Mesendoderm (in vitro differentiated cells): ENCODE results near the gene U2AF2.

Experiments used
- DNase-seq: peaks from one replicate; pipeline ENCODE4 v3.0.0; 2013
- H2AK5ac ChIP-seq: 2 replicates; pipeline ENCODE4 v1.6.1; 2013; ENCODE audit warnings: low read length, inconsistent platforms
- H2BK120ac ChIP-seq: 2 replicates; pipeline ENCODE4 v1.6.1; 2013; ENCODE audit warnings: low read depth, mild to moderate bottlenecking, low read length, moderate library complexity, mixed read lengths
- H2BK15ac ChIP-seq: replicated peaks from 2 replicates; pipeline ENCODE4 v1.6.1; 2013; ENCODE audit warnings: low read depth, mild to moderate bottlenecking, moderate library complexity
- H2BK5ac ChIP-seq: 2 replicates; pipeline ENCODE4 v1.6.1; 2013; ENCODE audit warnings: low read length, inconsistent platforms
- H3K18ac ChIP-seq: 2 replicates; pipeline ENCODE4 v1.6.1; 2013; ENCODE audit warnings: mild to moderate bottlenecking, low read length, mixed read lengths
- H3K23ac ChIP-seq: one replicate; pipeline ENCODE4 v1.6.1; 2013; ENCODE audit warnings: low read length
- H3K27ac ChIP-seq: 2 replicates; pipeline ENCODE4 v1.5.1; 2013; ENCODE audit warnings: low read depth, mild to moderate bottlenecking, inconsistent platforms, low read length, moderate library complexity
- H3K27me3 ChIP-seq: 2 replicates; pipeline ENCODE4 v1.6.1; 2013; ENCODE audit warnings: low read length, control low read depth, mild to moderate bottlenecking, inconsistent platforms; ENCODE audit not compliant: insufficient read depth, poor library complexity
- H3K36me3 ChIP-seq: 2 replicates; pipeline ENCODE4 v1.6.1; 2013; ENCODE audit warnings: low read length, inconsistent platforms; ENCODE audit not compliant: control insufficient read depth, insufficient read depth
- H3K4ac ChIP-seq: one replicate; pipeline ENCODE4 v1.6.1; 2013; ENCODE audit warnings: low read depth, mild to moderate bottlenecking, low read length, moderate library complexity
- H3K4me1 ChIP-seq: 2 replicates; pipeline ENCODE4 v1.6.1; 2013; ENCODE audit warnings: low read depth, low read length, inconsistent platforms; ENCODE audit not compliant: control insufficient read depth
- H3K4me2 ChIP-seq: 2 replicates; pipeline ENCODE4 v1.6.1; 2013; ENCODE audit warnings: low read length
- H3K4me3 ChIP-seq: 2 replicates; pipeline ENCODE4 v1.5.1; 2013; ENCODE audit warnings: mild to moderate bottlenecking, low read length
- H3K56ac ChIP-seq: one replicate; pipeline ENCODE4 v1.6.1; 2013; ENCODE audit warnings: low read length
- H3K79me1 ChIP-seq: 2 replicates; pipeline ENCODE4 v1.6.1; 2013; ENCODE audit warnings: low read length, inconsistent platforms
- H3K79me2 ChIP-seq: 2 replicates; pipeline ENCODE4 v1.6.1; 2013; ENCODE audit warnings: mild to moderate bottlenecking, low read length; ENCODE audit not compliant: control insufficient read depth, insufficient read depth
- H3K9ac ChIP-seq: 2 replicates; pipeline ENCODE4 v1.6.1; 2013; ENCODE audit warnings: low read length, inconsistent platforms
- H4K5ac ChIP-seq: one replicate; pipeline ENCODE4 v1.6.1; 2013; ENCODE audit warnings: low read length
- H4K8ac ChIP-seq: one replicate; pipeline ENCODE4 v1.6.1; 2013; ENCODE audit warnings: low read depth, mild to moderate bottlenecking, control low read depth, low read length, moderate library complexity
- WGBS: extraction: QIAGEN DNeasy Blood & Tissue Kit; methylation state at CpG from one replicate; pipeline ENCODE4 v1.1.7; 2013; ENCODE audit warnings: low lambda C conversion rate, missing lambda C conversion rate; ENCODE audit not compliant: insufficient coverage; ENCODE audit errors: extremely low coverage; 5-methylcytosine and 5-hydroxymethylcytosine counted together

U2AF2 gene

GRCh38 chr19:55674841-55675660 lies 20.2 kb downstream of the U2AF2 start, which contains the start of gene EPN1:
Gene EPN1, plus strand, starts transcription at chr19:55675226. Its CDS starts 3,402 bp downstream, at chr19:55678628.
- Histone ChIP-seq H4K5ac (no peak within 1 kb of the TSS), H2BK5ac (no peak within 1 kb of the TSS), H3K9ac (peak within 1 kb of the TSS; percentile 89), H3K4me1 (peaks cover 2% of the 10 kb centered on the region), H3K18ac (peak within 1 kb of the TSS; percentile 35), H3K4me2 (peak within 1 kb of the TSS; percentile 95), H3K27me3 (no peaks in the 10 kb centered on the region), H4K8ac (no peak within 1 kb of the TSS), H3K23ac (no peak within 1 kb of the TSS), H3K79me2 (peaks cover 50% of the 10 kb centered on the region), H2BK120ac (no peak within 1 kb of the TSS), H3K4me3 (peak within 1 kb of the TSS; percentile 82), H3K36me3 (peaks cover 5% of the 10 kb centered on the region), H3K79me1 (peaks cover 23% of the 10 kb centered on the region), H3K4ac (no peak within 1 kb of the TSS), H2BK15ac (no peak within 1 kb of the TSS), H2AK5ac (no peak within 1 kb of the TSS), H3K27ac (peak within 1 kb of the TSS; percentile 29), H3K56ac (peak within 1 kb of the TSS; percentile 97)
- no CpG with 5 or more reads among the region's 101 CpGs for WGBS
- peak; percentile 98 for DNase-seq

DNA sequence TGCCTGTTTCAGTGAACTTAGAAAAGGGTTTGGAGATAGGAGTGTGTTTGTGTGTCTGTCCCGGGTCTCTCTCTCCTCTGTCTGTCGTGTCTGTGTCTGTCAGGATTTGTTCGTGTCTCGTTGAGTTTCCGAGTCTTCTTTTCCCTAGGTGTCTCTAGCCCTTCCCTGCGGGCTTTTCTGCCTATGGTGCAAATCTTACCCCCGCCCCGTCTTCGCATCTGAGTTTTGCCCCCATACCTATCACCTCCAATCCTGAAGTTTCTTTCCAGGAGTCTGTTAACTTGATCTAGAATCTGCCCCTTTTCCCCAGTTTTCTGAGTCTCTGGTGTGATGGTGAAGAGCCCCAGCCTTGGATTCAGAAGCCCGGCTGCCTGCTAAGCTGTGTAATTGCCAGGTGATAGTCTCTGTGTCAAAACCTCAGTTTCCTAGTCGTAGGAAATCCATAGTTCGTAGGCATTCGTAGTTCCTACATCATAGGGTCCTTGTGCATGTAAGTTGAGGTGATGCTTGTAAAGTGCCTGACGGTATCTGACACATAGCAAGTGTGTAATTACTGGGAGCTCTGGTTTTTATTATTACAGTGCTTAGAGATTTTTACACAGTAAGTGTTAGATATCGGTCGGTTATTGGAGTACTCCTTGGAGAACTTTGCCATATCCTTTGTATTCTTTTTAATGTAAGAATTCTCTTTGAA lies 21.0 kb downstream of the U2AF2 start:
- H2BK120ac ChIP-seq = no peak overlapping the region
- H3K79me2 ChIP-seq = peaks cover 46% of the 10 kb centered on the region
- no peak overlapping the region for H2BK15ac ChIP-seq
- peaks cover 22% of the 10 kb centered on the region for H3K79me1 ChIP-seq
- no peak overlapping the region for H2AK5ac ChIP-seq
- peaks cover 2% of the 10 kb centered on the region for H3K4me1 ChIP-seq
- H4K8ac ChIP-seq = no peak overlapping the region
- peaks cover 2% of the 10 kb centered on the region for H3K36me3 ChIP-seq
- DNase-seq = no peak
- no peaks in the 10 kb centered on the region for H3K27me3 ChIP-seq
- H3K18ac ChIP-seq = no peak overlapping the region
- peak overlapping the region; percentile 97 for H3K56ac ChIP-seq
- H4K5ac ChIP-seq = no peak overlapping the region
- peak overlapping the region; percentile 89 for H3K9ac ChIP-seq
- no peak overlapping the region for H3K23ac ChIP-seq
- H3K4ac ChIP-seq = no peak overlapping the region
- H3K27ac ChIP-seq = peak overlapping the region; percentile 29
- peak overlapping the region; percentile 95 for H3K4me2 ChIP-seq
- WGBS = no CpG with 5 or more reads among the region's 16 CpGs
- H2BK5ac ChIP-seq = no peak overlapping the region
- peak overlapping the region; percentile 82 for H3K4me3 ChIP-seq

DNA sequence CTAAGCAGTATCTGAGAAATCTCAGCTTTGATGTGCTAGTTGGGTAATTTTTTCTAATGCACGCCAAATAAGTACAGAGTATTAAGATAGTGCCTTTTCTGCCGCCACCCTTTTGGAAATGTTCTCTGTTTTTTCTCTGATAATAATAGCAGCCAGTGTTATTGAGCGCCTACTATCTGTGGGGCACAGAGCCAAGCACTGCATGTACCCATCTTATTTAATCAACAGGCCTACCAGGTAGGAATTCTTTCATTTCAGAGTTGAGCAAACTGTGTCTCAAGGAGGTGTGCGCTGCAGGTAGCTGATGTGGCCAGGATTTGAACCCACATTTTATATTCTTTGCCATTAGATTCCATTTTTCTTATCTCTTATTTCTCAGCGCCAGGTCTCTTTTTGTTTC lies 21.5 kb downstream of the U2AF2 start:
- Histone ChIP-seq H3K4me3 (no peak overlapping the region), H3K79me2 (peaks cover 44% of the 10 kb centered on the region), H3K4me2 (no peak overlapping the region), H3K79me1 (peaks cover 22% of the 10 kb centered on the region), H2AK5ac (no peak overlapping the region), H2BK5ac (no peak overlapping the region), H3K27me3 (no peaks in the 10 kb centered on the region), H3K4ac (no peak overlapping the region), H2BK120ac (no peak overlapping the region), H3K56ac (no peak overlapping the region), H3K18ac (no peak overlapping the region), H3K23ac (no peak overlapping the region), H3K9ac (peak overlapping the region; percentile 42), H2BK15ac (no peak overlapping the region), H3K27ac (no peak overlapping the region), H4K8ac (no peak overlapping the region), H3K4me1 (peaks cover 2% of the 10 kb centered on the region), H3K36me3 (peaks cover 2% of the 10 kb centered on the region), H4K5ac (no peak overlapping the region)
- DNase-seq = no peak
- no CpG with 5 or more reads among the region's 5 CpGs for WGBS

- Histone ChIP-seq H4K5ac (no peak overlapping the region), H3K56ac (no peak overlapping the region), H3K18ac (no peak overlapping the region), H3K23ac (no peak overlapping the region), H3K4me3 (no peak overlapping the region), H2BK5ac (no peak overlapping the region), H3K4ac (no peak overlapping the region), H3K4me2 (no peak overlapping the region), H3K9ac (peak overlapping the region; percentile 45), H3K27ac (no peak overlapping the region), H2BK120ac (no peak overlapping the region), H3K36me3 (peaks cover 2% of the 10 kb centered on the region), H2AK5ac (no peak overlapping the region), H3K79me1 (peaks cover 22% of the 10 kb centered on the region), H3K4me1 (peaks cover 2% of the 10 kb centered on the region), H3K79me2 (peaks cover 41% of the 10 kb centered on the region), H3K27me3 (no peaks in the 10 kb centered on the region), H2BK15ac (no peak overlapping the region), H4K8ac (no peak overlapping the region)
- WGBS = no CpG with 5 or more reads among the region's 7 CpGs
- DNase-seq = no peak
These were observed 22.2 kb downstream of the U2AF2 start for GRCh38 chr19:55676889-55677505.

DNA sequence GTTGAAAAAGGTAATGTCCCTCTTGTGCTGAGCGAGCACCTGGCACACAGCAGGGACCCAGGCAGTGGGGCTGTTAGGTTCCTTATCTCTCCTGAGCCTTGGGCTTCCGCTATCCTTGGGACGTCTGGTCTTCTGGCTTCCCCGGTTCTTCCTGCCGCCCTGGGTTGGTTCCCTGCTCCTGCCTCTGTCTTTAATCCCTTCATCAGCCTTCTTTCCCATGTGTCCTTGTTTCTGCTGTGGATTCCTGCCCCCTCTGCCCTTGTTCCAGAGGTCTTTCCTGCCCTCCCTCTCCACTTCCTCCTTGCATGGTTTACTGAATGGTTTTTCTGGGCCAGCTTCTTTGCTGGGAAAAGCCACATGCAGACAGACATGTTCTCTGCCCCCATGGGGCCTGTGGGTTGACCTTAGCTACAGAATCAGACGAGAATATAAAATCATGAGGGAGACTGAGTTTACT lies 22.8 kb downstream of the U2AF2 start:
- Histone ChIP-seq H3K56ac (no peak overlapping the region), H3K79me2 (peaks cover 41% of the 10 kb centered on the region), H3K27me3 (no peaks in the 10 kb centered on the region), H3K4ac (no peak overlapping the region), H3K4me1 (peaks cover 2% of the 10 kb centered on the region), H2BK5ac (no peak overlapping the region), H2BK15ac (no peak overlapping the region), H2AK5ac (no peak overlapping the region), H4K5ac (no peak overlapping the region), H3K18ac (no peak overlapping the region), H3K36me3 (peaks cover 5% of the 10 kb centered on the region), H4K8ac (no peak overlapping the region), H3K23ac (no peak overlapping the region), H3K4me2 (no peak overlapping the region), H3K27ac (no peak overlapping the region), H3K79me1 (peaks cover 25% of the 10 kb centered on the region), H3K9ac (peak overlapping the region; percentile 21), H2BK120ac (no peak overlapping the region), H3K4me3 (no peak overlapping the region)
- peak; percentile 57 for DNase-seq
- no CpG with 5 or more reads among the region's 6 CpGs for WGBS
